GM19035 (cell line): Measurements from ENCODE around the gene SMG7.

ENCODE experiments used
- ATAC-seq: cut with Tn5 transposase; IDR thresholded peaks from one replicate; pipeline ENCODE4 v1.9.1; 2021; ENCODE audit not compliant: unreplicated experiment

Gene SMG7

DNA sequence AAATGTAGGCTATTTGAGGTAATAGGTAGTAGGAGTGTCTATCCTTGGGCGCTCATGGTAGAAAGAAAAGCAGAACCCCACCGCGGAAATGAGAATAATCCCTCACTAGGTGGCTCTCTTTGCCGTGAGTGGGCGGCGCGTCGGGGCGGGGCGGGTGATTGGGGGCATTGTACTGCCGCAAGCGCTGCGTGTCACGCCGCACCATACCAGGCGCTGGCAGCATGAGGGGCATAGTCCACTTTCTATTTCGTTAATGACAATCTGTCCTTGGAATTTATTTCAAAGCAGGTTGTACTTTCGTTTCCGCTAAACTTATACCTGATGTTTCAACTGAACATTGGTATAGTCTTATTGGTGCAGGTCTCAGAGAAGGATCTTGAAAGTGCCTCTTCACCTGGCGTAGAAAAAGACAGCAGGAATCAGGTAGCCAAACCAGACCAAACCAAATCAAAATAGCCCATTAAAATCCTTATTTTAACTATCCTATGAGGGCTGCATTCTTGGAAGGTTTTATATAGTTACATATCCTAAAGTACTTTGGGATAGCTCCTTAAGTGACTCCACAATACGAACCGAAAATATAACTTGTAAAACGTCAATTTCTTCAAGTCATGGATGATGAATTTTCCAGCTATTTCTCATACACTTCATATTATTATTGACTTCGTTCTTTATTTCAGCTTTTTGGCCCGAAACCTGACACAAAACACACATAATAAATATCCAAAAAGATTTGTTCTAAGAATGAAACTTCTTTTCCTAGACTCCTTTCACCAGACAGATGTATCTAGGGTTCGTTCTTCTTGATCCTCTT lies 1.9 kb upstream of the SMG7 start:
- peak; percentile 33 for ATAC-seq

DNA sequence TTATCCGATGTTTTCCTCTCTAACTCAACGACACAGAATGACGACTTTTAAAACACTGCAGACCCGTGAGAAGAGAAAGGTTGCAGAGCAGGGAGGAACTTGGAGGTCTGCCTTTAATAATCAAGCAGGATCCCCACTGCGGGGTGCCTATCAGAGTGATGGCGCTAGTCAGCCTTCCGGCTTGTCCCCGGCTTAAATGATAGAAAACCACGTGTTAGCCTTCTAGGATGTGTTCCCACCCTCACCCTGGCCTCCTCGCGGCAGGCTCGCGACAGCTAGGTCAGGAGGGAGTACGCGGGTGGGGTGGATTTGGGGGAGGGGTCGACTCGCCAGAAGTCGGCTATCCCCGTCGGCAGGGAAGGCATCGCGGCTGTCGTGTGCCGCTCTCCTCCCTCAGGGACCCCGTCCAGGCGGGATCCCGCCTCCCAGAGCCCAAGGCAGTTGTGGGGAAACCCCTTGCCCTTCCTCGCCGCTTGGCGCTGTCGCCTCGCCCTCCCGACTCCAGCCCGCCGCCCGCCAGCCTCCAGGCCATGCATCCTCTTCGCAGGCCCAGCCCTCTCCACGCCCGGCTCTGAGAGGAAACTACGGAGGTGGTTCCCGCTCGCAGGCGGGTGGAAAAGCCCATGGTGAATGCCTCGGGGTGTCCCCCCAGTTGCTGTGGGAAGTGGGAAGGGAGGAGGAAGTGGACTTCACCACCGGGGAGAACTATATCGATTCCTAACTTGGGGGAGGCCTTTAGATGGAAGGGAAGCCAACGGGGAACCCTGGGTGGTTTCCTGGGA lies 1.1 kb upstream of the SMG7 start:
- peak; percentile 26 for ATAC-seq

DNA sequence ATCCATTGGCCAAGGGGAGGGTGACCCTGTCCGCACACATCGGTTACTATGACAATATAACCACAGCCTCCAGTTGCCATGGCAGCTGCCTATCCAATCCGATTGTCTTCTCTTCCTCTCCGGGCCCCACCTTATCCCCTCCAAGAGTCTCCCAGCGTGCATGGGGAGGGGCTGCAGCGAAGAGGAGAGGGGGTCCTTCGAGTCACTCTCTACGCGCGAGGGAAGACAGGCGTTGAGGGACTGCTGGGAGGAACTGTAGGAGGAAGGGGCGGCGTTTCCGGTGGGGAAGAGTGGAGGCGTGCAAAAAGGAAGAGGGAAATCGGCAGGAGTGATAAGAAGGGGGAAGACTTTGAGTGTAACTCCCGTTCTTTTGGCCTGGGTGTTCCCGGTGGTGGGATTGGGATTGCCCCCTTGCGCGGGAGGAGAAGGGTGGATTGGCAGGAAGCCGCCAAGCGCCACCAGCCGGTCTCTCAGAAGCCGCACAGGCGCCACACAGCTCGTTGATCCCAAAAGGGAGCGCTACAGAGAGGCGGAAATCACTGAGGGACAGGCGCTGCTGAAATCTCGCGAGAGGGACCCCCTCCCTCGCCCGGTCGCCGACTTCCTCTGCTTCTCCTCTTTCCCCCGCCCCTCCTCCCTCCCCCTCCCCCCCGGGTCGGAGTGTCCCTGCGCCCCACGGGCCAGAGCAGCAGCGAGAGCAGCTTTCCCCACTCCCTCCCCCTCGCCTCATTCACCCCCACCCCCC lies 384 bp upstream of the SMG7 start:
- peak; percentile 49 for ATAC-seq

DNA sequence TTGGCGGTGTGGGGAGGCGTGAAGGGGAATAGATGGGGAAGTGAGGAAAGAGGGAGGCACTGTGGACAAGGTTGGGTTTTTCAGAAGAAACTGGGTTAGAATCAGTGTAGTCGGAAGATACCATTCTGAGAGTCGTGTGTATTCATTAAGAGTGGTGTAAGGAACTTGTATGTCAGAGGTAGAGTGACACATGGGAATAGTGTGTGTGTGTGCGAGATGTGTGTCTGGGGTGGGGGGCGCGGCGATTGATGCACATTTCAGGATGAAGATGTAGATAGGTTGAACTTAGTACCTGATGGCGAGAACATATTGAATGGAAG lies 878 bp downstream of the SMG7 start:
- no peak for ATAC-seq

DNA sequence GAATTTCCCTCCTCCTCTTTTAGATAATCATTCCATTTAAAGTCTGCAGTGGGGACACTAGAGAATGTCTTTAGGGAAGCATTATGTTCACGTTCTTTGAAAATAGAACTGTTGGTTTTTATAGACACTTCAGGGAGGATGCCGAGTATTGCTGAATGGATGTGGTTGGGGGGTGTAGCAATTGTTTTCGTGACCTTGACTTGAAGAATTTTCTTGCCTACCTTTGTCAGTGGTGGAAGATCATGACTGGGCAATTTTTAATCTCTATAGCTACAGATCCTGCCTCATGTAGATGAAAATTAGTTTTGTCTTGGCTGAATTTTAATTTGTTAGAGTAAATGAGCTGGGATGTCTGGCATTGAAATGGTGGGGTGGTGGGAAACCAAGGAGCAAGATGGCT lies 3.8 kb downstream of the SMG7 start:
- ATAC-seq = no peak

DNA sequence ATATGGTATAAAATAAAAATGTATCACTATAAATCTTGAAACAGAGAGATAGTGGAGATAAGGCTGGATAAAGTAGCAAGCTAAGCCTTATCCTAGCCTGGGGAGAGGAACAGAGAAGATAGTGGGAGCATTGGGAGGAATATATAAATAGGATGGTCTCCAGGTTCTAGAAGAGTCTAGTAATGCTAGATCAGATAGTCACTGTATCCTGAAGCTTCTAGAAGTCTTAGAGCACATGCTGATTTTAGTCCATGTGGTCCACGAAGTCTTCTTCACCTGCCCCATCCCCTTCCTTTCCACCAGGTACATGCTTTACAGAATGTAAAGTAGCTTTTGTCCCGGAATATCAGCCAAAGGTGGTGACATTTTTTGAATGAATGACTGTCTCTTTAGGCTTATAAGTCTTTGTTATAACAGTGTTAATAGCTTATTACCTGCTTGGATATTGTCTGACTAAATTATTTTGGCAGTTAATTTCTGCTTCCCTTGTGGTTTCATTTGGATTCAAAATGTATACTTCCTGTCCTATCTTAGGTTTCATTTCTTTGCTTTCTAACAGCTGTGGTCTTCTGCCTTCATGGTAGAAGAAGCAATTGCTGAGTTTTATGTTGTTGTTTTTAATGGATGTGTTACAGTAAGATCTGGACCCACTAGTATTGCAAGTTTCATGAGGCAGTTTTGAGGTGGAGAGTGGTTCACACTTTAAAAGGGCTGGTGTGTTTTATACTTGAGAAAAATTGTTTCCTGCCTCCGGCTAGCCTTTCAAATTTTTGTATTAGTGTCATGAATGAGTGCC lies 5.9 kb downstream of the SMG7 start:
- peak; percentile 42 for ATAC-seq

DNA sequence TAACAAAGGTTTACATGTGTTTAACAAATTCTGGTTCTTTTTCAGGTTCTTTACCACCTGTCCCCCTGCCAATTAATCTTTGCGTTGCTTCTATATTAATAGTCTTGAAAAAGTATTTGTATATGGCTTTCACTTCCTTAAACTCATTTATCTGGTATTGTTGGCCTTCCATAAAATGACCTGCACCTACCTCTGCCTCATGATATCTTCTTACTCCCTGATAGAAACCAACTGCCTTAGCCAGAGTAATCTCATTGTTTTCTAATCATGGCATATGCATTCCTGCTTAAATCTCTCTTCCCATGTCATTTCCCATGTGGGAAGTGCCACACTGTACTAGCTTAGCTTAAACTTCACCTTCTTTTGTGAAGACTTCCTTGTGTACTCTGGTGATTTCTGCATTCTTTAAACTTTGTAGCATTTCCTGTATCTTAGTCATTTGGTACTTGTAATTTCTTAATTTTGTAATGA lies 8.7 kb downstream of the SMG7 start:
- ATAC-seq = peak; percentile 69

DNA sequence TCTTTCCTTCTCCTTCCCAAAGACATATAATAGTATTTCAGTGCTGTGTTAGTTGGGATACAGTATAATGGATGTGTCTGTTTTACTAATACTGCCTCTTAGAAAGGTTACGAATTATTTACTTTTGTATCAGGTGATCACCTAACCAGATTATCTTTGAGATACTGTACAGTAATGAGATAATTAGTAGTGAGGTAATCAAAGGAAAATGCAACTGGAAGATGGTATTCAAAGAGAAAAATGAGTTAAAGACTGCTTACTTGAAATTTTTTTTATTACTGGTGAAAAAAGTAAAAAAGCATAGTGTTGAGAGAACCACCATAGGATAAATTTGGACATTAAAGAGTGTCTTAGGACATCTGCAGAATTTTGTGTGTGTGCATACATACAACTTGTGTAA lies 10.9 kb downstream of the SMG7 start:
- no peak for ATAC-seq

DNA sequence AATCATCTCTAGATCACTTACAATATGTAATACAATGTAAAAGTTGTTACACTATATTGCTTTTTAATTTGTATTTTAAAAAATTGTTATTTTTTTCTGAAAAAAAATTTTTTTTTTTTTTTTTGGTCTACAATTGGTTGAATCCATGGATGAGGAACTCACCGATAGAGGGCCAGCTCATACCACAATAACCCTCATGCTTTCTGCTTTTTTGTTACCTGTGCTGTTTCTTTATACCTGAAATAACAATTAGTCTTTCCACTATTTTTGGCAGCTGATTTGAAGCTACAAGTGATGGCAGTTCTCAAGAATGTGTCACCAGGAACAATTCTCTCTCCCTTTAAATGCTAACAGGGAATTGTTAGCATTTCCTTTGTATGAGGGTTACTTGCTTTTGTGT lies 12.0 kb downstream of the SMG7 start:
- ATAC-seq = no peak

DNA sequence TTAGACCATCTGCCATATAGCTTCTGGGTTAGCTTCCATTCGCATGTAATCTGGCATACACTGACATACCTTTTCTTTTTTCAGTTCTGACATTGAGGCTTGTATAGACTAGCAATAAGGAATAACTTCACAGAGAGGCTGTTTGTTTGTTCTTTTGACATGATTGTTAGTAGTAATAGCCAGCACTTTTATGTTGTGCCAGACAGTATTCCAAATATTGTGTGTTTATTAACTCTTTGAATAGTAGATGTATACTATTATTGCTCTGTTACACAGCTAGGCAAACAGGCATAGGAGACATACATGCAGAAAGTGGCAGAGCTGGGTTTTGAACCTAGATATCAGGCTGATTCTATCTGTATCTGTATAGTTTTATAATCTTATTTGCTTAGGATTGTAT lies 12.6 kb downstream of the SMG7 start:
- ATAC-seq = no peak

DNA sequence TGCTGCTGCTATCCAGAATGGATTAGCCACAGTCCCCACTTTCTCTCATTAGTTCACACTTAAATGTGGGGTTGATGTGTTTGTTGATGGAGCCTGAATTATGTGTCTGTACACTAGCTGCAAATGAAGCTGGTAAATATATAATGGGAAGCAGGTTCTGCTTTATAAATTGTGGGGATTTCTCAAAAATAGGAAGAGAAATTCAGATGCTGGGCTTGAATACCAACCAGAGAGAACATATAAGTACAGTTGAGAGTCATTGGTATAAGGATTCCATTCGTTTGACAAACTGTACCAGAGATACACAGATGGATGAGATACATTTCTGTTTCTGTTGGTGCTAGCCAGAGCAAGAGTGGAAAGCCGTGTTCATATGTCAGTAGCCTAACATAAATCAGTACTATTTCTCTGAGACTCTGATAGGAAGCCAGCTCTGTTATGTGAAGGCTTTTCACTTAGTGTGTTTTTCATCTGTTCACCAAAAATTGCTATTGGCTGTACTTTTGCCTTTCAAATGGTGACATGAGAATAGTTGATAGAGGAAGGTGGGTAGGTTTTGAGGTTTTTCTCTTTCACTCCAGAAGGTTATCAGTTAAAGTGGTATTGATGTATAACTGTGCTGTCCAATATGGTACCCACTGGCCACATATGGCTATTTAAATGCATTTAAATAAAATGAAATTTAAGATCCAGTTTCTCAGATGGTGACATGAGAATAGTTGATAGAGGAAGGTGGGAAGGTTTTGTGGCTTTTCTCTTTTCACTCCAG lies 15.6 kb downstream of the SMG7 start:
- no peak for ATAC-seq

DNA sequence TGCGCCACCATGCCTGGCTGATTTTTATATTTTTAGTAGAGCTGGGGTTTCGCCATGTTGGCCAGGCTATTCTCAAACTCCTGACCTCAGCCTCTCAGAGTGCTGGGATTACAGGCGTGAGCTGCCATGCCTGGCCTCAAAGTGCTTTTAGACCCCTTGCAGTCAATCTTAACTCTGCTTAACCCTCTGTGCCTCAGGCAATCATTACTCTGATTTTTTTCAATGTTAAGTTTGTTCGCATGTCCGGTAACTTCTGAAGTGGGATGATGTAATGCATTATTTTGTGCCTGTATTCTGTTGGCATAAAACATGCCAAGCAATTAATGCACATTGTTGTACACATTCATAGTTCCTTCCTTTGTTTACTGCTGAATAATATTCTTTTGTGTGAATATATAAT lies 18.6 kb downstream of the SMG7 start:
- ATAC-seq = no peak

DNA sequence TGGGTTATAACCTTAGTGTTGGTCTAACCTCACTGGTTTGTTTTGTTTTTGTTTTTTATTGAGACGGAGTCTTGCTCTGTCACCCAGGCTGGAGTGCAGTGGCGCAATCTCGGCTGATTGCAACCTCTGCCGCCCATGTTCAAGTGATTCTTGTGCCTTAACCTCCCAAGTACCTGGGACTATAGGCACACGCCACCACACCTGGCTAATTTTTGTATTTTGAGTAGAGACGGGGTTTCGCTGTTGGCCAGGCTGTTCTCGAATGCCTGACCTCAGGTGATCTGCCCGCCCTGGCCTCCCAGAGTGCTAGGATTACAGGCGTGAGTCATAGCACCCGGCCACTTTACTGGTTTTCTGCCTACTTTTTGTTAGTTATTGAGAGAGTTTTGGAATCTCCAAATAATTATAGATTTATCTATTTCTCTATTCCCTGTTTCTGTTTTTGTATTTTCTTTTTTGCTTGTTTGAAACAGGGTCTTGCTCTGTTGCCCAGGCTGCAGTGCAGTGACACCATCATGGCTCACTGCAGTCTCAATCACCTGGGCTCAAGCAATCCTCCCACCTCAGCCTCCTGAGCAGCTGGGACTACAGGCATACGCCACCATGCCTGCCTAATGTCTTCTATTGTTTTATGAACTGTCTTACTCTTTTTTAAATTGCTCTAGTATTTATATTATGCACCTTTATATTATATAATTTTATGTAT lies 21.4 kb downstream of the SMG7 start:
- no peak for ATAC-seq

DNA sequence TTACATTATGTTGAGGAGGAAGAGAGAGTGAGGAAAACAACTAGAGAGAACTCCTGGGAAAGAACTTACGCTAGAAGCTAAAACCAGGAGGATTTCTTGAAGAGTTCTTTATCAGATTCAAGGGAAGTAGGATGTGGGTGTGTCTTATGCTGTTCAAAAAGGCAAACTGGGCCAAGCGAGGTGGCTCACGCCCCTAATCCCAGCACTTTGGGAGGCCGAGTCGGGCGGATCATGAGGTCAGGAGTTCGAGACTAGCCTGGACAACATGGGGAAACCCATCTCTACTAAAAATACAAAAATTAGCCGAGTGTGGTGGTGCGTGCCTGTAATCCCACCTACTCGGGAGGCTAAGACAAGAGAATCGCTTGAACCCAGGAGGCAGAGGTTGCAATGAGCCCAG lies 23.1 kb downstream of the SMG7 start:
- ATAC-seq = no peak

DNA sequence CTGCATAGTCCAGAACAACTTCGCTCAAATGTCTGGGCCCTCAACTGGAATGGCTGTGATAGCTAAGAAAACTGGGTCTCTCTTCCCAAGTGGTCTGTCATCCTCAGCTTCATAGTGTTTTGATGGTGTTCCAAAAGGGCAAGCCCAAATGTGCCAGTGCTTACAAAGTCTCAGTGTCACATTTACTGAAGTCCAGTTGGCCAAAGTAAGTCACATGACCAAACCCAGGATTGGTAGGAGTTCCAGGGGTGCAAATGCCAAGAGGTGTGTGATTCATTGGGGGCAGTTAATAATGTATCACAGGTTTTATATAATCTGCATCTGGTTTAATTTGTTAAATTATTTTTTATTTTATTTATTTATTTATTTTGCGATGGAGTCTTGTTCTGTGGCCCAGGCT lies 24.9 kb downstream of the SMG7 start:
- ATAC-seq = no peak

DNA sequence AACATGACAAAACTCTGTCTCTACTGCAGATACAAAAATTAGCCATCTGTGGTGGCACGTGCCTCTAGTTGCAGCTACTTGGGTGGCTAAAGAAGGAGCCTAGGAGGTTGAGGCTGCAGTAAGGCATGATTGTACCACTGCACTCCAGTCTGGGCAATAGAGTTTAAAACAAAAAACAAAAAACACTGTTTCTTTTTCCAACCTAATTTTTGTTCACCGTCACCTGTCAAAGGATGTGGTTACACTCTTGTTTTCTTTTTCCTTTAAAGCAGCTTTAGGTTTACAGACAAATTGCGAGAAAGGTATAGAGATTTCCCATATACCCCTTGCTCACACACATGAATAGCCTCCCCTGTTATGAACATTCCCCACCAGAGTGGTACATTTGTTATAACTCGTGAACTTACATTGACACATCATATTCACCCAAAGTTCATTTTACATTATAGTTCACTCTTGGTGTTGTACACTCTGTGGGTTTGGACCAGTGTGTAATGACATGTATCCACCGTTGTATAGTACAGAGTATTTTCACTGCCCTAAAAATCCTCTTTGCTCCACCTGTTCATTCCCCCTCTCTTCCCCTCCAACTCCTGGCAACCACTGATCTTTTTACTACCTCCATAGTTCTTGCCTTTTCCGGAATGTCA lies 26.2 kb downstream of the SMG7 start:
- ATAC-seq = no peak

DNA sequence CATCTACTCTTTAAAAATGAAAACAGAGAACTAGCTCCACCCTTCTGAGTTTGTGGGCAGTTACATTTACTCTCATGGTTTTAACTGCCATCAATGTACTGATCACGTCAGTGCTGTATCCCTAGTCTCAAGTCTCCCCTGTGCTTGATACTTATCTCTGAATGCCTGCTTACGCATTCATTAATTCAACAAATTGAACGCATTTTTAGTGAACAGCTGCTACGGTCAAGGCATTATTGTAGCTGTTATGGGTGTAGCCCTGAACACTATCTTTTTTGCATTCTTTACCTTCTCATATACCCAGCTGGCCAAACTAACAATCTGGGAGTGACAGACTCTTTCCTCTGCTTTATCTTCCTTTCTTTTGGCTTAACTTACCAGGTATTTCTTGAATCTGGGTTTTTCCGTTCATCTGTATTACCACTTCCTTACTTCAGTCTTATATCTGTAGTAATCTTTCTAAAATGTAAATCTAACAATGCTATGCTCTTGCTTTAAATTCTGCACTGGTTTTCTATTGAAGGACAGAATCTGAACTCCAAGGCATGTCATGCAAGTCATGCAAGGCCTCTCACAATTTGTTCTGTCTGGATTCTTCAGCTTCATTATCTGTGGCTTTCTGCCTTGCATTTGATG lies 33.3 kb downstream of the SMG7 start:
- no peak for ATAC-seq

DNA sequence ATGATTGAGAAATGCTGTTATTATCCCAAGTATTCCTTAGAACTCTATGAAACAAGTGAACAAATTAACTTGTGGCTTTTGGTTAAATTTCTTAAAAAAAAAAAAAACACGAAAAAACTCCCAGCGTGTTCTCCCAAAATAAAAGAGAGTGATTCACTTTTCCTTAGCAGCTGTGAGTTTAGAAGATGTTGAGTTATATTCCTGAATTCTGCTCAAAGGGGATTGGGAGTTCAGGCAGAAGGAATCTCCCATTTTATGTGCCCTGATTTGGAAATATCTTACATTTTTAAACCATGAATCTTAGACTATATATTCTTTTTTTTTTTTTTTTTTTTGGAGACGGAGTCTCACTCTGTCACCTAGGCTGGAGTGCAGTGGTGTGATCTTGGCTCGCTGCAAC lies 34.3 kb downstream of the SMG7 start:
- ATAC-seq = no peak

DNA sequence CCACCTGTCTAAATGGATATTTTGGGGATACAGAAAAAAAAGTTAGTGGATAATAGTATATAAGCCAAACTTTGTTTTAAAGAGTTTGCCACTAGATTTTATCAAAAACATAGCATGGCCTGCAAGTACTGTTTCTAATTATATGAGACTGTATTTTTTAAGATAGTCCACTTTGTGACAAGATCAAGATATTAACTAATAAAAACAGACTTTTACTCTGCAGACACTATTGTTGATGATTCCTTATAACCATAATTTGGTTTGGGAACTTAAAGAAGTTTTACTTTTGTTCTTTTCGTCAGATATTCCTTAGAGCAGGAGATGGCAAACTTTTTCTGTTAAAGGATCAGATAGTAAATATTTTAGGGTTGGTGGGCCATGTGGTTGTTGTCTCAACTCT lies 36.4 kb downstream of the SMG7 start:
- ATAC-seq = no peak
